CD14-positive monocyte (primary cell): ENCODE results near the gene CSGALNACT2. TPM values are rescaled to one million over a fixed set of nuclear protein-coding genes. Genes with fewer than 3 reads are reported as not detected.

Experiments
- DNase-seq, 3 donors: peaks; one replicate each; pipeline ENCODE4 v3.0.0-alpha.2; 2011 to 2022
- H2AFZ ChIP-seq: 2 replicates; pipeline ENCODE4 v1.6.0; 2012; ENCODE audit warnings: mild to moderate bottlenecking, low read depth, low read length, inconsistent platforms; ENCODE audit not compliant: insufficient read depth, poor library complexity, severe bottlenecking
- H3K27ac ChIP-seq, 2 donors: 1 replicate in 1 of 2; 2 replicates in 1 of 2; pipeline ENCODE4 v1.5.1; 2012 to 2013; ENCODE audit warnings: low read length in 2 of 2, control low read depth in 1 of 2, inconsistent platforms in 1 of 2, low read depth in 1 of 2, mild to moderate bottlenecking in 1 of 2
- H3K27me3 ChIP-seq, 2 donors: one replicate each; pipeline versions ENCODE4 v1.6.0 to v1.6.1; 2011 to 2013; ENCODE audit warnings: low read length in 2 of 2; ENCODE audit not compliant: control insufficient read depth in 2 of 2, insufficient read depth in 2 of 2
- H3K36me3 ChIP-seq, 2 donors: replicated peaks in 1 of 2; 1 replicate in 1 of 2; 2 replicates in 1 of 2; pipeline versions ENCODE4 v1.5.1 to v1.6.1; 2012 to 2013; ENCODE audit warnings: low read length in 2 of 2, control low read depth in 1 of 2, inconsistent platforms in 1 of 2, mild to moderate bottlenecking in 1 of 2; ENCODE audit not compliant: insufficient read depth in 2 of 2, control insufficient read depth in 1 of 2
- H3K4me1 ChIP-seq, 2 donors: 1 replicate in 1 of 2; 2 replicates in 1 of 2; pipeline versions ENCODE4 v1.5.1 to v1.6.1; 2012 to 2013; ENCODE audit warnings: low read length in 2 of 2, control low read depth in 1 of 2, inconsistent platforms in 1 of 2, mild to moderate bottlenecking in 1 of 2, moderate library complexity in 1 of 2; ENCODE audit not compliant: insufficient read depth in 2 of 2, control insufficient read depth in 1 of 2
- H3K4me2 ChIP-seq: replicated peaks from 2 replicates; pipeline ENCODE3; 2012; ENCODE audit warnings: low read length, moderate library complexity, mild to moderate bottlenecking; ENCODE audit not compliant: poor library complexity, severe bottlenecking; ENCODE audit errors: extremely low read depth
- H3K4me3 ChIP-seq, 3 experiments: fragments of 200-600 bp in 1 of 3; sonication (generic) in 1 of 3; replicated peaks in 1 of 3; 1 replicate in 2 of 3; 2 replicates in 1 of 3; pipeline ENCODE4 v1.5.1; 2011 to 2013; ENCODE audit warnings: low read length in 3 of 3, mild to moderate bottlenecking in 3 of 3, control low read depth in 2 of 3, low read depth in 2 of 3, inconsistent platforms in 1 of 3, moderate library complexity in 1 of 3
- H3K79me2 ChIP-seq: 2 replicates; pipeline ENCODE4 v1.6.0; 2012; ENCODE audit warnings: mild to moderate bottlenecking, control low read depth, inconsistent platforms, low read length, moderate library complexity; ENCODE audit not compliant: insufficient read depth
- H3K9ac ChIP-seq: 2 replicates; pipeline ENCODE4 v1.6.0; 2017; ENCODE audit warnings: low read length, mild to moderate bottlenecking; ENCODE audit not compliant: insufficient read depth, poor library complexity, severe bottlenecking
- H3K9me3 ChIP-seq, 2 donors: replicated peaks in 1 of 2; 1 replicate in 1 of 2; 2 replicates in 1 of 2; pipeline versions ENCODE4 v1.5.1 to v1.6.1; 2012 to 2013; ENCODE audit warnings: low read length in 2 of 2, control low read depth in 1 of 2; ENCODE audit not compliant: control insufficient read depth in 1 of 2, insufficient read depth in 1 of 2
- H4K20me1 ChIP-seq: 2 replicates; pipeline ENCODE4 v1.6.0; 2012; ENCODE audit warnings: mild to moderate bottlenecking, low read length, control low read depth, moderate library complexity; ENCODE audit not compliant: insufficient read depth
- H3K27ac Mint-ChIP-seq, 7 donors: one replicate each; pipeline ENCODE4 v1.8.0; 2020; ENCODE audit warnings: mild to moderate bottlenecking in 7 of 7, mixed read lengths in 7 of 7, moderate library complexity in 6 of 7, inconsistent platforms in 2 of 7
- H3K27me3 Mint-ChIP-seq, 3 donors: one replicate each; pipeline ENCODE4 v1.8.0; 2021 to 2022; ENCODE audit warnings: low read depth in 3 of 3, mild to moderate bottlenecking in 3 of 3, mixed read lengths in 3 of 3, moderate library complexity in 3 of 3, inconsistent platforms in 1 of 3
- H3K36me3 Mint-ChIP-seq, 2 donors: one replicate each; pipeline ENCODE4 v1.8.0; 2020; ENCODE audit warnings: mixed read lengths in 2 of 2, inconsistent platforms in 1 of 2, mild to moderate bottlenecking in 1 of 2
- H3K4me1 Mint-ChIP-seq: one replicate; pipeline ENCODE4 v1.8.0; 2020; ENCODE audit warnings: mild to moderate bottlenecking, mixed read lengths
- H3K4me3 Mint-ChIP-seq, 2 donors: one replicate each; pipeline ENCODE4 v1.8.0; 2020; ENCODE audit warnings: mild to moderate bottlenecking in 2 of 2, mixed read lengths in 2 of 2, moderate library complexity in 1 of 2
- H3K9me3 Mint-ChIP-seq, 7 donors: one replicate each; pipeline ENCODE4 v1.8.0; 2020 to 2022; ENCODE audit warnings: mixed read lengths in 7 of 7, mild to moderate bottlenecking in 6 of 7, moderate library complexity in 6 of 7, inconsistent platforms in 2 of 7
- CTCF ChIP-seq: fragments of 200-600 bp; IDR thresholded peaks from one replicate; pipeline ENCODE4 v1.8.0; 2022; ENCODE audit warnings: antibody characterized with exemption, mild to moderate bottlenecking
- whole genome bisulfite sequencing: methylation state at CpG from one replicate; pipeline ENCODE4 v1.1.5; 2013; ENCODE audit warnings: missing lambda C conversion rate; ENCODE audit not compliant: insufficient coverage; 5-methylcytosine and 5-hydroxymethylcytosine counted together
- intact Hi-C, 2 donors: fragments of 100-400 bp; cut with micrococcal nuclease; formaldehyde crosslinking; loops; one replicate each; pipeline versions ENCODE4 v1.15.0 to v1.15.1; 2023
- polyA plus RNA-seq, 3 donors: library from polyadenylated mRNA; depleted of rRNA in 1 of 3; unstranded in 2 of 3; stranded (reverse) in 1 of 3; fragments of 300-500 nt in 2 of 3; fragments of >200 nt in 1 of 3; fragmentation: Illumina TruSeq in 2 of 3; gene quantifications; 1 replicate in 2 of 3; 2 replicates in 1 of 3; pipeline ENCODE4 v1.2.3, GENCODE V29; 2012 to 2021

The CSGALNACT2 gene
- polyA plus RNA-seq, 3 donors = 43.7 to 80.1 (median 48.2) TPM

- no peaks in the 10 kb centered on the region for H4K20me1 ChIP-seq
- Mint-ChIP-seq H3K9me3 (peaks cover 3 to 7% (median 5%) of the 10 kb centered on the region in 7 donors), H3K27me3 (peaks cover 31 to 41% (median 37%) of the 10 kb centered on the region in 3 donors), H3K36me3 (no peaks in the 10 kb centered on the region), H3K4me3 (peak overlapping the region in 1 of 2 donors; percentile 67), H3K4me1 (peaks cover 27% of the 10 kb centered on the region), H3K27ac (peak overlapping the region in 5 of 7 donors; percentile 26 to 81 (median 72))
- no peak for TF ChIP-seq CTCF
- no peaks in the 10 kb centered on the region for H3K9me3 ChIP-seq
- peaks cover 21 to 28% of the 10 kb centered on the region in 2 donors for H3K4me1 ChIP-seq
- no peak overlapping the region for H3K9ac ChIP-seq
- H3K4me2 ChIP-seq = peak overlapping the region; percentile 41
- no peaks in the 10 kb centered on the region for H3K79me2 ChIP-seq
- no peak overlapping the region for H3K4me3 ChIP-seq
- WGBS = 0% methylated on average over 1 of the region's 3 CpGs
- H3K36me3 ChIP-seq = no peaks in the 10 kb centered on the region
- intact Hi-C loops = no loop called here
- no peak overlapping the region for H2AFZ ChIP-seq
- H3K27me3 ChIP-seq = no peaks in the 10 kb centered on the region
- DNase-seq = peak; percentile 72 to 90 (median 87)
- no peak overlapping the region for H3K27ac ChIP-seq
These were observed 46.4 kb upstream of the CSGALNACT2 start for GRCh38 chr10:43091846-43092245.

- Histone ChIP-seq H2AFZ (no peak overlapping the region), H4K20me1 (no peaks in the 10 kb centered on the region), H3K27ac (no peak overlapping the region), H3K4me3 (no peak overlapping the region), H3K79me2 (no peaks in the 10 kb centered on the region), H3K36me3 (no peaks in the 10 kb centered on the region), H3K27me3 (no peaks in the 10 kb centered on the region), H3K9ac (no peak overlapping the region), H3K4me2 (no peak overlapping the region), H3K9me3 (no peaks in the 10 kb centered on the region), H3K4me1 (peaks cover 21 to 28% of the 10 kb centered on the region in 2 donors)
- TF ChIP-seq CTCF = no peak
- no peaks in the 10 kb centered on the region for H3K36me3 Mint-ChIP-seq
- DNase-seq = no peak
- peak overlapping the region in 1 of 2 donors; percentile 53 for H3K4me3 Mint-ChIP-seq
- H3K4me1 Mint-ChIP-seq = peaks cover 27% of the 10 kb centered on the region
- H3K27ac Mint-ChIP-seq = no peak overlapping the region
- peaks cover 31 to 36% (median 32%) of the 10 kb centered on the region in 3 donors for H3K27me3 Mint-ChIP-seq
- intact Hi-C loops = no loop called here
- H3K9me3 Mint-ChIP-seq = peaks cover 0 to 7% (median 3%) of the 10 kb centered on the region in 7 donors
- 61% methylated on average over 10 of the region's 12 CpGs for WGBS
These were observed 44.7 kb upstream of the CSGALNACT2 start for GRCh38 chr10:43093423-43094076.
